ENCODE measurements around the gene CIAO3.
"Not testable (repeated sequence)": the region's sequence is repeated elsewhere in the genome, so short reads cannot be mapped to it uniquely, and the experiment has no call there.

The CIAO3 gene

DNA sequence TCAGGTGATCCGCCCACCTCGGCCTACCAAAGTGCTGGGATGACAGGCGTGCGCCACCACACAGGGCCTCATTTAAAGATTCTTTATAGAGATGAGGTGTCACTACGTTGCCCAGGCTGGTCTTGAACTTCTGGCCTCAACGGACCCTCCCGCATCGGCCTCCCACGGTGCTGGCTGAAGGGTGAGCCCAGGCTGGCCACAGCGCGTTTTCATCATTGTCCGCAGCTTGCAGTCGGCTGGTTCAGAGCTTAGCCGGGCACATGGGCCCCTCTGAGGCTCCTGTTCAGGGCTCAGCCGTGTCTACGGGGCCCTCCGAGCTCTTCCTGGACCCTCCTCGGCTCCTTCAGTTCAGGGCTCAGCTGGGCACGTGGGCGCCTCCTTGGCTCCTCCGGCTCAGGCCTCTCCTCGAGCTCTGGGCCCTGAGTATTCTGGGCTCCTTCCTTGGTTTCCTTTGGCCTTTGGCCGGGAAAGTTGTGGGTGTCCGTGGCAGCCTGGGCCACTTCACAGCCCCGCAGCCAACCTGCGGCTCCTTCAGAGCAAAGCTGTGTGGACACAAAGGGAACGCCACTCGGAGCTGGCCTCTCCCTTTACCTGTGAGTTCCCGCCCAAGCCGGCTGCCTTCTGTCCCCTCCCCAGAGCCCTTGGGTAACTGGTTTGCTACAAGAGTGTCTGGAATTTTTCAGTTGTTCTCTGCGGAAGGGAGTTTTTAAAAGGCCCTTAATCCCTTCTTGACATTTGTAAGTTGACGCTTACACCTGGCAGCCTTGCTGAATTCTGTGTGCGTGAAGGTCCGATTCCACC lies 18.5 kb upstream of the CIAO3 start:
- Mint-ChIP-seq H3K27ac (peak overlapping the region in 2 of 3 experiments; percentile 24 to 73), H3K36me3 (ENCODE audit: low read depth) (no peaks in the 10 kb centered on the region), H3K9me3 (peaks cover 3% of the 10 kb centered on the region), H3K4me3 (no peak overlapping the region), H3K4me1 (peaks cover 4% of the 10 kb centered on the region), H3K27me3 (ENCODE audit: low read depth) (no peaks in the 10 kb centered on the region)
- no peak for TF ChIP-seq CTCF (IDR thresholded peaks at IDR 0.05; ENCODE audit: unreplicated experiment in 3 of 3)

DNA sequence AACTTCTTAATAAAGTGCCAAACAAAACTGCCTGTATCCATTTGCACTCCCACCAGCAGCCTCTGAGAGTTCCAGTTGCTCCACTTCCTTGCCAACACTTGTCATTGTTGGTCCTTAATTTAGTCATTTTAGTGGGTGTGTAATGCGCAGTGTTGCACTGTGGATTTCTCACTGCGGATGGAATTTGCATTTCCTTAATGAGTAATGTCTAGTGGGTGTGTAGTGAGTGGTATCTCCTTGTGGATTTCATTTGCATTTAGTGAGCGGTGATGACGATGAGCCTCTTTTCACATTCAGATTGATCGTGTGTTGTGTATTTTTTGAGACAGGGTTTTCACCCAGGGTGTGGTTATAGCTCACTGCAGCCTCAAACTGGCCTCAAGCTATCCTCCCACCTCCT lies 15.6 kb upstream of the CIAO3 start:
- TF ChIP-seq CTCF (IDR thresholded peaks at IDR 0.05; ENCODE audit: unreplicated experiment in 3 of 3) = no peak
- Mint-ChIP-seq H3K4me3 (no peak overlapping the region), H3K9me3 (peaks cover 3% of the 10 kb centered on the region), H3K4me1 (peaks cover 4% of the 10 kb centered on the region), H3K27ac (no peak overlapping the region), H3K36me3 (ENCODE audit: low read depth) (no peaks in the 10 kb centered on the region), H3K27me3 (ENCODE audit: low read depth) (peaks cover 22% of the 10 kb centered on the region)

DNA sequence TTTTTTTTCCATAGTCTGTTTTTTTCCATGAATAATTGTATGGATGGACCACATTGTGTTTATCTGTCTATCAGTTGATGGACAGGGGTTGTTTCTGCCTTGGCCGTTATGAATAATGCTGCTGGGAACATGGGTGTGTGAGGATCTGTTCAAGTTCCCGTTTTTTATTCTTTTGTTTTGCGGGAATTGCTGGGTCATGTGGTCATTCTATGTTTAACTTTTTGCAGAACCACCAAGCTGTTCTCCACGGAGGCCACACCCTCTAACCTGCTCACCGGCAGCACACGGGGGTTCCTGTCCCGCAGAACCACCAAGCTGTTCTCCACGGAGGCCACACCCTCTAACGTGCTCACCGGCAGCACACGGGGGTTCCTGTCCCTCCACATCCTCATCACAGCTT lies 13.9 kb upstream of the CIAO3 start:
- no peaks in the 10 kb centered on the region for H3K36me3 Mint-ChIP-seq (ENCODE audit: low read depth)
- peaks cover 28% of the 10 kb centered on the region for H3K27me3 Mint-ChIP-seq (ENCODE audit: low read depth)
- no peak overlapping the region for H3K27ac Mint-ChIP-seq
- H3K4me3 Mint-ChIP-seq = no peak overlapping the region
- H3K9me3 Mint-ChIP-seq = peaks cover 3% of the 10 kb centered on the region
- no peak for TF ChIP-seq CTCF (IDR thresholded peaks at IDR 0.05; ENCODE audit: unreplicated experiment in 3 of 3)
- H3K4me1 Mint-ChIP-seq = peaks cover 2% of the 10 kb centered on the region

DNA sequence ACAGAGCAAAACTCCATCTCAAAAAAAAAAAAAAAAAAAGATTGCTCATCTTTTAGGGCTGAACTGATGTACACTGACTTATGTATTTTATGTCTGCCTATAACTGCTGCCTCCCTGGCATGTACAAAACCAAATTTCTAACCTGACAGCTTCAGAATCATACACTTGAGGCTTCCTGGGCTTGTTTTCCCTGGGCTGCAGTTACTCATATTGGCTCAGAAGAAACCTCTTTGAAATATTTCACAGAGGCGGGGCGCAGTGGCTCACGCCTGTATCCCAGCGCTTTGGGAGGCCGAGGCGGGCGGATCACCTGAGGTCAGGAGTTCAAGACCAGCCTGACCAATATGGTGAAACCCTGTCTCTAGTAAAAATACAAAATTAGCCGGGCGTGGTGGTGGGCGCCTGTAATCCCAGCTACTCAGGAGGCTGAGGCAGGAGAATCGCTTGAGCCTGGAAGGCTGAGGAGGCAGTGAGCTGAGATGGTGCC lies 13.4 kb upstream of the CIAO3 start:
- H3K4me1 Mint-ChIP-seq; H3K4me3 Mint-ChIP-seq; H3K9me3 Mint-ChIP-seq; H3K27ac Mint-ChIP-seq; H3K36me3 Mint-ChIP-seq (ENCODE audit: low read depth): not testable (repeated sequence)
- peaks cover 28% of the 10 kb centered on the region for H3K27me3 Mint-ChIP-seq (ENCODE audit: low read depth)

GRCh38 chr16:752007-752312 lies 11.2 kb upstream of the CIAO3 start:
- no peak for TF ChIP-seq CTCF (IDR thresholded peaks at IDR 0.05; ENCODE audit: unreplicated experiment in 3 of 3)
- H3K27ac Mint-ChIP-seq = peak overlapping the region in 1 of 3 experiments; percentile 67
- peaks cover 3% of the 10 kb centered on the region for H3K9me3 Mint-ChIP-seq

GRCh38 chr16:751152-752006 lies 10.6 kb upstream of the CIAO3 start:
- Mint-ChIP-seq H3K36me3 (ENCODE audit: low read depth) (no peaks in the 10 kb centered on the region), H3K27me3 (ENCODE audit: low read depth) (peaks cover 28% of the 10 kb centered on the region), H3K9me3 (peaks cover under 1% of the 10 kb centered on the region), H3K4me3 (no peak overlapping the region), H3K4me1 (no peaks in the 10 kb centered on the region), H3K27ac (peak overlapping the region in 1 of 3 experiments; percentile 67)
- no peak for TF ChIP-seq CTCF (IDR thresholded peaks at IDR 0.05; ENCODE audit: unreplicated experiment in 3 of 3)

More at GRCh38 chr16:752007-752312, 11.2 kb upstream of the CIAO3 start:
- Mint-ChIP-seq H3K4me3 (no peak overlapping the region), H3K36me3 (ENCODE audit: low read depth) (no peaks in the 10 kb centered on the region), H3K27me3 (ENCODE audit: low read depth) (peaks cover 28% of the 10 kb centered on the region), H3K4me1 (no peaks in the 10 kb centered on the region)

Data from nephron (organoid).